Right cardiac atrium (tissue), 5 donors: ENCODE data around the gene SULT2A1. TPM values are rescaled to one million over a fixed set of nuclear protein-coding genes. Genes with fewer than 3 reads are reported as not detected.

ENCODE experiments used
- ATAC-seq, 2 donors: fragments of 200-7000 bp; cut with Tn5 transposase; one replicate each; pipeline versions ENCODE4 v1.8.0 to v1.9.1; 2020; ENCODE audit warnings: moderate library complexity in 2 of 2, mild to moderate bottlenecking in 1 of 2
- DNase-seq, 3 donors: peaks; one replicate each; pipeline ENCODE4 v3.0.0-alpha.2; 2020
- H3K27ac ChIP-seq: one replicate; pipeline ENCODE4 v1.5.1; 2013; ENCODE audit warnings: mild to moderate bottlenecking, low read length, control low read depth, moderate library complexity
- H3K27me3 ChIP-seq: one replicate; pipeline ENCODE4 v1.6.1; 2013; ENCODE audit not compliant: control insufficient read depth, insufficient read depth
- H3K4me1 ChIP-seq: one replicate; pipeline ENCODE4 v1.6.1; 2013; ENCODE audit warnings: low read length; ENCODE audit not compliant: control insufficient read depth, insufficient read depth
- H3K4me3 ChIP-seq: one replicate; pipeline ENCODE4 v1.5.1; 2013; ENCODE audit warnings: low read length, control low read depth
- H3K9me3 ChIP-seq: one replicate; pipeline ENCODE4 v1.6.1; 2013; ENCODE audit warnings: low read length; ENCODE audit not compliant: control insufficient read depth
- WGBS: extraction: QIAGEN DNeasy Blood & Tissue Kit; methylation state at CpG from one replicate; pipeline ENCODE4 v1.1.7; 2013; 5-methylcytosine and 5-hydroxymethylcytosine counted together
- intact Hi-C, 4 donors: fragments of 100-400 bp; cut with DNase I; formaldehyde crosslinking; loops; one replicate each; pipeline versions ENCODE4 v1.11.0 to v1.14.0; 2022 to 2023
- polyA plus RNA-seq: library from polyadenylated mRNA; stranded (reverse); fragments of 200-250 nt; gene quantifications from one replicate; pipeline ENCODE4 v1.2.3, GENCODE V29; 2013
- total RNA-seq, 4 donors: library from RNA; stranded (reverse); fragmentation: NEBNext Ultra II Directional; extraction: Animal tissue kit (Norgen Biotek cat#: 25700); gene quantifications; one replicate each; pipeline ENCODE4 v1.2.1, GENCODE V29; 2021
- donor health status: healthy with polysubstance abuse.
- donor health status: DM: no; HTN: yes; CAD: no.
- donor health status: DM: no; HTN: no; CAD: no.
- donor health status: DM: no; HTN: yes; CAD: no; lungs with severe emphysema.
- donor health status: DM: yes; HTN: yes; CAD: no.

Gene SULT2A1
- total and polyA plus RNA-seq, 5 donors: not detected

GRCh38 chr19:47836038-47836437, 50.1 kb downstream of the SULT2A1 start:
- H3K27me3 ChIP-seq: no peaks in the 10 kb centered on the region
- H3K27ac ChIP-seq: no peak overlapping the region
- H3K4me3 ChIP-seq: no peak overlapping the region
- intact Hi-C loops: no loop called here
- H3K9me3 ChIP-seq: no peaks in the 10 kb centered on the region
- ATAC-seq: no peak
- no peaks in the 10 kb centered on the region for H3K4me1 ChIP-seq
- WGBS: 75% methylated on average over 8 of the region's 8 CpGs
- no peak for DNase-seq

GRCh38 chr19:47832723-47833122, 53.4 kb downstream of the SULT2A1 start:
- H3K9me3 ChIP-seq: no peaks in the 10 kb centered on the region
- H3K27me3 ChIP-seq: no peaks in the 10 kb centered on the region
- no peaks in the 10 kb centered on the region for H3K4me1 ChIP-seq
- intact Hi-C loops: no loop called here
- DNase-seq (no peak), ATAC-seq (no peak)
- WGBS: 82% methylated on average over 4 of the region's 4 CpGs
- H3K4me3 ChIP-seq: no peak overlapping the region
- no peak overlapping the region for H3K27ac ChIP-seq

- no peak overlapping the region for H3K4me3 ChIP-seq
- H3K27ac ChIP-seq: no peak overlapping the region
- peaks cover 2% of the 10 kb centered on the region for H3K9me3 ChIP-seq
- no peak for ATAC-seq
- 90% methylated on average over 6 of the region's 6 CpGs for WGBS
- H3K4me1 ChIP-seq: no peaks in the 10 kb centered on the region
- no peak for DNase-seq
- intact Hi-C loops: no loop called here
- H3K27me3 ChIP-seq: no peaks in the 10 kb centered on the region
These were observed 59.3 kb downstream of the SULT2A1 start for GRCh38 chr19:47826800-47827199.

GRCh38 chr19:47824396-47824795, 61.7 kb downstream of the SULT2A1 start:
- Histone ChIP-seq H3K4me1 (no peaks in the 10 kb centered on the region), H3K27me3 (no peaks in the 10 kb centered on the region), H3K9me3 (peaks cover 2% of the 10 kb centered on the region), H3K4me3 (no peak overlapping the region), H3K27ac (no peak overlapping the region)
- intact Hi-C loops: no loop called here
- DNase-seq (no peak), ATAC-seq (no peak)
- WGBS: 80% methylated on average over 6 of the region's 6 CpGs

- Histone ChIP-seq H3K4me3 (no peak within 1 kb of the TSS), H3K9me3 (no peaks in the 10 kb centered on the region), H3K4me1 (no peaks in the 10 kb centered on the region), H3K27ac (no peak within 1 kb of the TSS), H3K27me3 (no peaks in the 10 kb centered on the region)
- WGBS: 35% methylated on average over 15 of the region's 15 CpGs
- no peak for ATAC-seq
- intact Hi-C loops: no loop called here
- DNase-seq: no peak
These were observed 64.6 kb downstream of the SULT2A1 start, which contains the start of gene CRX for GRCh38 chr19:47821460-47822020. TSS of gene CRX (plus strand) at chr19:47821937. CDS start at chr19:47834444, 12,507 bp downstream.

Other genes with a start within 250 kb of the SULT2A1 start
- gene EHD2, start 172.9 kb downstream of the SULT2A1 start, total RNA-seq: 10 to 100 TPM; 32.8 to 61.9 (median 49.1) TPM
- gene EHD2, start 172.9 kb downstream of the SULT2A1 start, polyA plus RNA-seq: 34.8 TPM
- gene NOP53, start 140.8 kb downstream of the SULT2A1 start, total RNA-seq: 100 to 1,000 TPM; 191 to 248 (median 237) TPM
- 322 TPM for gene NOP53, start 140.8 kb downstream of the SULT2A1 start, polyA plus RNA-seq
- 1,000 to 10,000 TPM in 2 of 4 donors, 100 to 1,000 TPM in 2; 857 to 1,126 (median 1,037) TPM for gene SELENOW, start 107.6 kb downstream of the SULT2A1 start, total RNA-seq
- gene SELENOW, start 107.6 kb downstream of the SULT2A1 start, polyA plus RNA-seq: 1,795 TPM
- gene TPRX1, start 81.8 kb downstream of the SULT2A1 start, total RNA-seq: not detected
- not detected for gene TPRX1, start 81.8 kb downstream of the SULT2A1 start, polyA plus RNA-seq
- gene CRX, start 64.4 kb downstream of the SULT2A1 start, total RNA-seq: not detected
- not detected for gene CRX, start 64.4 kb downstream of the SULT2A1 start, polyA plus RNA-seq
- gene TPRX2, start 27.1 kb downstream of the SULT2A1 start, total RNA-seq: not detected
- not detected for gene TPRX2, start 27.1 kb downstream of the SULT2A1 start, polyA plus RNA-seq
- not detected for gene BSPH1, start 105.9 kb upstream of the SULT2A1 start, total RNA-seq
- gene BSPH1, start 105.9 kb upstream of the SULT2A1 start, polyA plus RNA-seq: not detected
- gene ELSPBP1, start 108.3 kb upstream of the SULT2A1 start, total RNA-seq: not detected
- not detected for gene ELSPBP1, start 108.3 kb upstream of the SULT2A1 start, polyA plus RNA-seq
- gene CABP5, start 157.8 kb upstream of the SULT2A1 start, total RNA-seq: not detected
- not detected for gene CABP5, start 157.8 kb upstream of the SULT2A1 start, polyA plus RNA-seq
- 10 to 100 TPM; 24.7 to 39.6 (median 29.3) TPM for gene PLA2G4C, start 224.5 kb upstream of the SULT2A1 start, total RNA-seq
- 30.1 TPM for gene PLA2G4C, start 224.5 kb upstream of the SULT2A1 start, polyA plus RNA-seq